ENCODE data around the gene TSPAN3. TPM values are rescaled to one million over a fixed set of nuclear protein-coding genes. Genes with fewer than 3 reads are reported as not detected.

Gene TSPAN3
- total RNA-seq, 1 experiment from 2014 or later, result 84.9 TPM

GRCh38 chr15:77001351-77001750, 69.6 kb downstream of the TSPAN3 start:
- no peaks in the 10 kb centered on the region; the same call in 1 of the 2 replicates for H3K27me3 Mint-ChIP-seq (ENCODE audit: low read depth)
- no peak overlapping the region for H3K4me3 Mint-ChIP-seq
- 0 out of 2 replicates have a peak, but pooled peaks cover 4% of the 10 kb centered on the region for H3K9me3 Mint-ChIP-seq
- no peaks in the 10 kb centered on the region for H3K4me1 Mint-ChIP-seq
- DNase-seq (ENCODE audit: low spot score) (no peak), ATAC-seq (no peak)
- CTCF ChIA-PET, result interaction anchor here (1.0 to 1.1 kb wide), 2 partner anchors 22 to 28 kb away, joined by 3 read pairs; no protein-coding TSS in a partner anchor
- TF ChIP-seq RELA (CRISPR knock-in tag; IDR thresholded peaks at IDR 0.05; ENCODE audit: borderline replicate concordance) (no peak), SP1 (CRISPR knock-in tag; conservative IDR thresholded peaks at IDR 0.05) (no peak)
- TF ChIP-seq, protein P1, sequence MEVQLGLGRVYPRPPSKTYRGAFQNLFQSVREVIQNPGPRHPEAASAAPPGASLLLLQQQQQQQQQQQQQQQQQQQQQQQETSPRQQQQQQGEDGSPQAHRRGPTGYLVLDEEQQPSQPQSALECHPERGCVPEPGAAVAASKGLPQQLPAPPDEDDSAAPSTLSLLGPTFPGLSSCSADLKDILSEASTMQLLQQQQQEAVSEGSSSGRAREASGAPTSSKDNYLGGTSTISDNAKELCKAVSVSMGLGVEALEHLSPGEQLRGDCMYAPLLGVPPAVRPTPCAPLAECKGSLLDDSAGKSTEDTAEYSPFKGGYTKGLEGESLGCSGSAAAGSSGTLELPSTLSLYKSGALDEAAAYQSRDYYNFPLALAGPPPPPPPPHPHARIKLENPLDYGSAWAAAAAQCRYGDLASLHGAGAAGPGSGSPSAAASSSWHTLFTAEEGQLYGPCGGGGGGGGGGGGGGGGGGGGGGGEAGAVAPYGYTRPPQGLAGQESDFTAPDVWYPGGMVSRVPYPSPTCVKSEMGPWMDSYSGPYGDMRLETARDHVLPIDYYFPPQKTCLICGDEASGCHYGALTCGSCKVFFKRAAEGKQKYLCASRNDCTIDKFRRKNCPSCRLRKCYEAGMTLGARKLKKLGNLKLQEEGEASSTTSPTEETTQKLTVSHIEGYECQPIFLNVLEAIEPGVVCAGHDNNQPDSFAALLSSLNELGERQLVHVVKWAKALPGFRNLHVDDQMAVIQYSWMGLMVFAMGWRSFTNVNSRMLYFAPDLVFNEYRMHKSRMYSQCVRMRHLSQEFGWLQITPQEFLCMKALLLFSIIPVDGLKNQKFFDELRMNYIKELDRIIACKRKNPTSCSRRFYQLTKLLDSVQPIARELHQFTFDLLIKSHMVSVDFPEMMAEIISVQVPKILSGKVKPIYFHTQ (CRISPR knock-in tag; IDR thresholded peaks at IDR 0.05), result no peak
- no peak overlapping the region for H3K27ac Mint-ChIP-seq
- no peaks in the 10 kb centered on the region for H3K36me3 Mint-ChIP-seq
- POLR2A ChIA-PET, result no interaction called here

GRCh38 chr15:76999996-77000395, 70.9 kb downstream of the TSPAN3 start:
- TF ChIP-seq FOXP1 (CRISPR knock-in tag; IDR thresholded peaks at IDR 0.05; ENCODE audit: borderline replicate concordance) (no peak), HMGA2 (CRISPR knock-in tag; IDR thresholded peaks at IDR 0.05) (no peak), MLX (CRISPR knock-in tag; IDR thresholded peaks at IDR 0.05) (no peak), PRRX2 (CRISPR knock-in tag; IDR thresholded peaks at IDR 0.05) (no peak), JUN (CRISPR knock-in tag; IDR thresholded peaks at IDR 0.05) (no peak), ZNF317 (CRISPR knock-in tag; IDR thresholded peaks at IDR 0.05; ENCODE audit: borderline replicate concordance, low read depth) (no peak), ZNF219 (CRISPR knock-in tag; IDR thresholded peaks at IDR 0.05; ENCODE audit: borderline replicate concordance) (no peak), RELA (CRISPR knock-in tag; IDR thresholded peaks at IDR 0.05; ENCODE audit: borderline replicate concordance) (no peak), ZBTB21 (CRISPR knock-in tag; IDR thresholded peaks at IDR 0.05; ENCODE audit: borderline replicate concordance) (no peak), SP1 (CRISPR knock-in tag; conservative IDR thresholded peaks at IDR 0.05) (no peak), ATF1 (CRISPR knock-in tag; IDR thresholded peaks at IDR 0.05) (no peak)
- TF ChIP-seq, protein P2, sequence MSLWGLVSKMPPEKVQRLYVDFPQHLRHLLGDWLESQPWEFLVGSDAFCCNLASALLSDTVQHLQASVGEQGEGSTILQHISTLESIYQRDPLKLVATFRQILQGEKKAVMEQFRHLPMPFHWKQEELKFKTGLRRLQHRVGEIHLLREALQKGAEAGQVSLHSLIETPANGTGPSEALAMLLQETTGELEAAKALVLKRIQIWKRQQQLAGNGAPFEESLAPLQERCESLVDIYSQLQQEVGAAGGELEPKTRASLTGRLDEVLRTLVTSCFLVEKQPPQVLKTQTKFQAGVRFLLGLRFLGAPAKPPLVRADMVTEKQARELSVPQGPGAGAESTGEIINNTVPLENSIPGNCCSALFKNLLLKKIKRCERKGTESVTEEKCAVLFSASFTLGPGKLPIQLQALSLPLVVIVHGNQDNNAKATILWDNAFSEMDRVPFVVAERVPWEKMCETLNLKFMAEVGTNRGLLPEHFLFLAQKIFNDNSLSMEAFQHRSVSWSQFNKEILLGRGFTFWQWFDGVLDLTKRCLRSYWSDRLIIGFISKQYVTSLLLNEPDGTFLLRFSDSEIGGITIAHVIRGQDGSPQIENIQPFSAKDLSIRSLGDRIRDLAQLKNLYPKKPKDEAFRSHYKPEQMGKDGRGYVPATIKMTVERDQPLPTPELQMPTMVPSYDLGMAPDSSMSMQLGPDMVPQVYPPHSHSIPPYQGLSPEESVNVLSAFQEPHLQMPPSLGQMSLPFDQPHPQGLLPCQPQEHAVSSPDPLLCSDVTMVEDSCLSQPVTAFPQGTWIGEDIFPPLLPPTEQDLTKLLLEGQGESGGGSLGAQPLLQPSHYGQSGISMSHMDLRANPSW (CRISPR knock-in tag; conservative IDR thresholded peaks at IDR 0.05; ENCODE audit: low read depth), result no peak
- TF ChIP-seq, protein P3, sequence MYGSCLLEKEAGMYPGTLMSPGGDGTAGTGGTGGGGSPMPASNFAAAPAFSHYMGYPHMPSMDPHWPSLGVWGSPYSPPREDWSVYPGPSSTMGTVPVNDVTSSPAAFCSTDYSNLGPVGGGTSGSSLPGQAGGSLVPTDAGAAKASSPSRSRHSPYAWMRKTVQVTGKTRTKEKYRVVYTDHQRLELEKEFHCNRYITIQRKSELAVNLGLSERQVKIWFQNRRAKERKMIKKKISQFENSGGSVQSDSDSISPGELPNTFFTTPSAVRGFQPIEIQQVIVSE (CRISPR knock-in tag; IDR thresholded peaks at IDR 0.05; ENCODE audit: borderline replicate concordance), result no peak
- TF ChIP-seq, protein P4, sequence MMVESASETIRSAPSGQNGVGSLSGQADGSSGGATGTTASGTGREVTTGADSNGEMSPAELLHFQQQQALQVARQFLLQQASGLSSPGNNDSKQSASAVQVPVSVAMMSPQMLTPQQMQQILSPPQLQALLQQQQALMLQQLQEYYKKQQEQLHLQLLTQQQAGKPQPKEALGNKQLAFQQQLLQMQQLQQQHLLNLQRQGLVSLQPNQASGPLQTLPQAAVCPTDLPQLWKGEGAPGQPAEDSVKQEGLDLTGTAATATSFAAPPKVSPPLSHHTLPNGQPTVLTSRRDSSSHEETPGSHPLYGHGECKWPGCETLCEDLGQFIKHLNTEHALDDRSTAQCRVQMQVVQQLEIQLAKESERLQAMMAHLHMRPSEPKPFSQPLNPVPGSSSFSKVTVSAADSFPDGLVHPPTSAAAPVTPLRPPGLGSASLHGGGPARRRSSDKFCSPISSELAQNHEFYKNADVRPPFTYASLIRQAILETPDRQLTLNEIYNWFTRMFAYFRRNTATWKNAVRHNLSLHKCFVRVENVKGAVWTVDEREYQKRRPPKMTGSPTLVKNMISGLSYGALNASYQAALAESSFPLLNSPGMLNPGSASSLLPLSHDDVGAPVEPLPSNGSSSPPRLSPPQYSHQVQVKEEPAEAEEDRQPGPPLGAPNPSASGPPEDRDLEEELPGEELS (CRISPR knock-in tag; IDR thresholded peaks at IDR 0.05), result no peak
- TF ChIP-seq, protein P5, sequence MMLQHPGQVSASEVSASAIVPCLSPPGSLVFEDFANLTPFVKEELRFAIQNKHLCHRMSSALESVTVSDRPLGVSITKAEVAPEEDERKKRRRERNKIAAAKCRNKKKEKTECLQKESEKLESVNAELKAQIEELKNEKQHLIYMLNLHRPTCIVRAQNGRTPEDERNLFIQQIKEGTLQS (CRISPR knock-in tag; conservative IDR thresholded peaks at IDR 0.05), result no peak
- TF ChIP-seq, protein P6, sequence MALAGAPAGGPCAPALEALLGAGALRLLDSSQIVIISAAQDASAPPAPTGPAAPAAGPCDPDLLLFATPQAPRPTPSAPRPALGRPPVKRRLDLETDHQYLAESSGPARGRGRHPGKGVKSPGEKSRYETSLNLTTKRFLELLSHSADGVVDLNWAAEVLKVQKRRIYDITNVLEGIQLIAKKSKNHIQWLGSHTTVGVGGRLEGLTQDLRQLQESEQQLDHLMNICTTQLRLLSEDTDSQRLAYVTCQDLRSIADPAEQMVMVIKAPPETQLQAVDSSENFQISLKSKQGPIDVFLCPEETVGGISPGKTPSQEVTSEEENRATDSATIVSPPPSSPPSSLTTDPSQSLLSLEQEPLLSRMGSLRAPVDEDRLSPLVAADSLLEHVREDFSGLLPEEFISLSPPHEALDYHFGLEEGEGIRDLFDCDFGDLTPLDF (CRISPR knock-in tag; IDR thresholded peaks at IDR 0.05), result no peak
- ChIA-PET POLR2A (no interaction called here), CTCF (no interaction called here)
- H3K4me1 Mint-ChIP-seq, result no peaks in the 10 kb centered on the region
- H3K27ac Mint-ChIP-seq, result no peak overlapping the region
- H3K9me3 Mint-ChIP-seq, result 0 out of 2 replicates have a peak, but pooled peaks cover 4% of the 10 kb centered on the region
- no peak for ATAC-seq
- no peaks in the 10 kb centered on the region; the same call in 1 of the 2 replicates for H3K27me3 Mint-ChIP-seq (ENCODE audit: low read depth)
- H3K4me3 Mint-ChIP-seq, result no peak overlapping the region
- no peak for DNase-seq (ENCODE audit: low spot score)
- H3K36me3 Mint-ChIP-seq, result no peaks in the 10 kb centered on the region

Data from WTC11 (cell line).